MM.1S (cell line): Measurements from ENCODE around the gene TCL1B.

Source experiments
- DNase-seq: peaks from one replicate; pipeline ENCODE4 v3.0.0-alpha.2; 2015
- H2AFZ ChIP-seq: fragments of 300-600 bp; sonication (generic); 2 replicates; pipeline ENCODE4 v1.6.0; 2016; ENCODE audit warnings: antibody characterized with exemption, low read length
- H3F3A ChIP-seq: fragments of 300-600 bp; sonication (generic); 2 replicates; pipeline ENCODE4 v1.6.1; 2016; ENCODE audit warnings: mild to moderate bottlenecking, antibody characterized with exemption, low read length, moderate library complexity, mixed read lengths; ENCODE audit not compliant: insufficient read depth
- H3K27ac ChIP-seq: fragments of 300-600 bp; sonication (generic); 2 replicates; pipeline ENCODE4 v1.5.1; 2016; ENCODE audit warnings: mild to moderate bottlenecking, low read length
- H3K27me3 ChIP-seq: fragments of 300-600 bp; sonication (generic); replicated peaks from 2 replicates; pipeline ENCODE4 v1.6.0; 2016; ENCODE audit warnings: low read length; ENCODE audit not compliant: insufficient read depth
- H3K36me3 ChIP-seq: fragments of 300-600 bp; sonication (generic); replicated peaks from 2 replicates; pipeline ENCODE4 v1.6.1; 2016; ENCODE audit warnings: mild to moderate bottlenecking, low read length, mixed read lengths; ENCODE audit not compliant: insufficient read depth
- H3K4me1 ChIP-seq: fragments of 300-600 bp; sonication (generic); 2 replicates; pipeline ENCODE4 v1.6.1; 2016; ENCODE audit warnings: low read length, mixed read lengths
- H3K4me2 ChIP-seq: fragments of 300-600 bp; sonication (generic); 2 replicates; pipeline ENCODE4 v1.6.0; 2016; ENCODE audit warnings: low read depth, low read length
- H3K4me3 ChIP-seq: fragments of 300-600 bp; sonication (generic); 2 replicates; pipeline ENCODE4 v1.5.1; 2016; ENCODE audit warnings: low read length, mixed read lengths
- H3K79me2 ChIP-seq: fragments of 300-600 bp; sonication (generic); 2 replicates; pipeline ENCODE4 v1.6.1; 2016; ENCODE audit warnings: mixed run types, low read length, mixed read lengths
- H3K9ac ChIP-seq: fragments of 300-600 bp; sonication (generic); 2 replicates; pipeline ENCODE4 v1.6.1; 2016; ENCODE audit warnings: low read length, mixed read lengths
- H3K9me2 ChIP-seq: fragments of 300-600 bp; sonication (generic); replicated peaks from 2 replicates; pipeline ENCODE4 v1.6.1; 2016; ENCODE audit warnings: mild to moderate bottlenecking, low read length, mixed read lengths; ENCODE audit not compliant: insufficient read depth
- H3K9me3 ChIP-seq: fragments of 300-600 bp; sonication (generic); replicated peaks from 2 replicates; pipeline ENCODE4 v1.6.1; 2016; ENCODE audit warnings: mild to moderate bottlenecking, low read length, mixed read lengths; ENCODE audit not compliant: insufficient read depth
- H4K20me1 ChIP-seq: fragments of 300-600 bp; sonication (generic); 2 replicates; pipeline ENCODE4 v1.6.1; 2016; ENCODE audit warnings: mild to moderate bottlenecking, low read length, moderate library complexity, mixed read lengths; ENCODE audit not compliant: insufficient read depth
- EZH2 ChIP-seq: fragments of 300-600 bp; sonication (generic); optimal IDR thresholded peaks from 2 replicates; pipeline ENCODE3; 2017; ENCODE audit warnings: low read depth, mild to moderate bottlenecking, antibody characterized with exemption, low read length, mixed read lengths
- EZH2phosphoT487 ChIP-seq: fragments of 300-600 bp; sonication (generic); IDR thresholded peaks from 2 replicates; pipeline ENCODE4 v1.6.1; 2018; ENCODE audit warnings: antibody characterized with exemption, low read length
- TF ChIP-seq, protein P1 (sequence below): fragments of 300-600 bp; sonication (generic); IDR thresholded peaks from 2 replicates; pipeline ENCODE4 v1.5.1; 2016; ENCODE audit warnings: antibody characterized with exemption, low read length, mixed read lengths

The TCL1B gene

DNA sequence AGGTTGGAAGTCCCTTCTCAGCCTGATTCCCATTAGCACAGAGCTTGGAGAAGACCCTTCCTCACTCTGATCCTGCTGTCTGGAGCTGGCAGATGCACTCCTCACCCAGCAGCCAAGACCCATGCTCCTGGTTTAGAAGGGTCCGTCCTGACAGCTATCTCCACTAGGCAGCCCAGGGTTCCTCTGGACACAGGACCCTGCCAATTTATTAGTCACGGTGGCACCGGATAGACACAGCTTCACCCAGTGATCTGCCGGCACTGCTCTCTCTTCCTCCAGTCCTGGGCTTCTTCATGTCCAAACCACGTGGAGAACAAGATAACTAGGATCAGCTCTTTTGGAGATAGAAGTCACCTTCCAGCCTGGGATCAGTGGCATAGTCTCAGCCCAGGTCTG, 26.2 kb upstream of the TCL1B start:
- Histone ChIP-seq H3K9me2 (no peaks in the 10 kb centered on the region), H3K36me3 (no peaks in the 10 kb centered on the region), H3K4me3 (no peak overlapping the region), H3F3A (peaks cover 25% of the 10 kb centered on the region), H3K9ac (no peak overlapping the region), H3K4me2 (no peak overlapping the region), H3K27me3 (peaks cover 13% of the 10 kb centered on the region), H2AFZ (no peak overlapping the region), H3K27ac (no peak overlapping the region), H4K20me1 (no peaks in the 10 kb centered on the region), H3K9me3 (no peaks in the 10 kb centered on the region), H3K4me1 (peaks cover 5% of the 10 kb centered on the region; the same call in 1 of the 2 replicates), H3K79me2 (no peaks in the 10 kb centered on the region)
- DNase-seq: no peak
- TF ChIP-seq EZH2 (no peak), EZH2phosphoT487 (no peak)
- TF ChIP-seq, protein P1, sequence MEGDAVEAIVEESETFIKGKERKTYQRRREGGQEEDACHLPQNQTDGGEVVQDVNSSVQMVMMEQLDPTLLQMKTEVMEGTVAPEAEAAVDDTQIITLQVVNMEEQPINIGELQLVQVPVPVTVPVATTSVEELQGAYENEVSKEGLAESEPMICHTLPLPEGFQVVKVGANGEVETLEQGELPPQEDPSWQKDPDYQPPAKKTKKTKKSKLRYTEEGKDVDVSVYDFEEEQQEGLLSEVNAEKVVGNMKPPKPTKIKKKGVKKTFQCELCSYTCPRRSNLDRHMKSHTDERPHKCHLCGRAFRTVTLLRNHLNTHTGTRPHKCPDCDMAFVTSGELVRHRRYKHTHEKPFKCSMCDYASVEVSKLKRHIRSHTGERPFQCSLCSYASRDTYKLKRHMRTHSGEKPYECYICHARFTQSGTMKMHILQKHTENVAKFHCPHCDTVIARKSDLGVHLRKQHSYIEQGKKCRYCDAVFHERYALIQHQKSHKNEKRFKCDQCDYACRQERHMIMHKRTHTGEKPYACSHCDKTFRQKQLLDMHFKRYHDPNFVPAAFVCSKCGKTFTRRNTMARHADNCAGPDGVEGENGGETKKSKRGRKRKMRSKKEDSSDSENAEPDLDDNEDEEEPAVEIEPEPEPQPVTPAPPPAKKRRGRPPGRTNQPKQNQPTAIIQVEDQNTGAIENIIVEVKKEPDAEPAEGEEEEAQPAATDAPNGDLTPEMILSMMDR: no peak

DNA sequence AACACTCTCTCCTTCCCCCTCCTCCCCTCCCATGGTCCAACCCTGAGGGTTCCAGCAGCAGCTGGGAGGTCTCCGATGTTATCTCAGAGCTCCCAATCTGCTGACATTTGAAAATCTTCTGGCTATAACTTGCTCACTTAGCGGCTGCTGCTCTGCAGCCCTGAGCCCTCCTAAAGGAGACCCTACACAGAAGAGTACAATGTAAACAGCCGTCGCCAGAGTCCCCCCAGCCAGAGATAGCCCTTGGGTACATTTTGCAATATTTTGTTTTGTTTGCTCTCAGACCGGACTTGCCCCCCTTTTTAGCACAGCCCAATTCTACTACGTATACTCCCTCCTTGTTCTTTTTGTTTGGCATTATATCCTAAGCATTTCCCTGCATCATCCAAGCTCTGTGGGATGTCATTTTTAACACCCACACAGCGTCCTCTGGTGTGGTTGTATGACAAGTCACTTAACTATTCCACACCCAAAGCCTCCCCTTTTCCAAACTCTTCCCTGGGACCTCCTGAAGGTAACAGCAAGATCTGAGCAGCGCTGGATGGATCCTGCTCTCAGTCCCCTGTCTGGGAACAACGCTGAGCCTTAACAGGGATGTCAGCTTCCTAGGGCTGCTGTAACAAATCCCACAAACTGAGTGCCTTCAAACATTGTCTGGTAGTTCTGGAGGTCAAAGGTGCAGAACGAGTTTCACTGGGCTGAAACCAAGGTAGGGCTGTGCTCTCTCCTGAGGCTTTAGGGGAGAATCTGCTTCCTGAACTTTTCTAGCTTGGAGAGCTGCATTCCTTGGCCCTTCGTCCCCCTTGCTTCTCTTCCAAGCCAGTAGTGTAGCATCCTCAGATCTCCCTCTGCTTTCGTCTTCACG, 25.3 kb upstream of the TCL1B start:
- no peaks in the 10 kb centered on the region for H3K9me2 ChIP-seq
- peaks cover 13% of the 10 kb centered on the region for H3K27me3 ChIP-seq
- H3F3A ChIP-seq: peaks cover 25% of the 10 kb centered on the region
- H4K20me1 ChIP-seq: no peaks in the 10 kb centered on the region
- H3K79me2 ChIP-seq: no peaks in the 10 kb centered on the region
- peaks cover 5% of the 10 kb centered on the region; the same call in 1 of the 2 replicates for H3K4me1 ChIP-seq
- no peak overlapping the region for H3K4me3 ChIP-seq
- H3K9me3 ChIP-seq: no peaks in the 10 kb centered on the region
- no peak overlapping the region for H3K9ac ChIP-seq
- no peak overlapping the region for H3K27ac ChIP-seq
- H3K36me3 ChIP-seq: no peaks in the 10 kb centered on the region
- no peak overlapping the region for H2AFZ ChIP-seq
- no peak for DNase-seq
- TF ChIP-seq EZH2 (no peak), EZH2phosphoT487 (no peak)
- TF ChIP-seq, protein P1: no peak
- H3K4me2 ChIP-seq: no peak overlapping the region

DNA sequence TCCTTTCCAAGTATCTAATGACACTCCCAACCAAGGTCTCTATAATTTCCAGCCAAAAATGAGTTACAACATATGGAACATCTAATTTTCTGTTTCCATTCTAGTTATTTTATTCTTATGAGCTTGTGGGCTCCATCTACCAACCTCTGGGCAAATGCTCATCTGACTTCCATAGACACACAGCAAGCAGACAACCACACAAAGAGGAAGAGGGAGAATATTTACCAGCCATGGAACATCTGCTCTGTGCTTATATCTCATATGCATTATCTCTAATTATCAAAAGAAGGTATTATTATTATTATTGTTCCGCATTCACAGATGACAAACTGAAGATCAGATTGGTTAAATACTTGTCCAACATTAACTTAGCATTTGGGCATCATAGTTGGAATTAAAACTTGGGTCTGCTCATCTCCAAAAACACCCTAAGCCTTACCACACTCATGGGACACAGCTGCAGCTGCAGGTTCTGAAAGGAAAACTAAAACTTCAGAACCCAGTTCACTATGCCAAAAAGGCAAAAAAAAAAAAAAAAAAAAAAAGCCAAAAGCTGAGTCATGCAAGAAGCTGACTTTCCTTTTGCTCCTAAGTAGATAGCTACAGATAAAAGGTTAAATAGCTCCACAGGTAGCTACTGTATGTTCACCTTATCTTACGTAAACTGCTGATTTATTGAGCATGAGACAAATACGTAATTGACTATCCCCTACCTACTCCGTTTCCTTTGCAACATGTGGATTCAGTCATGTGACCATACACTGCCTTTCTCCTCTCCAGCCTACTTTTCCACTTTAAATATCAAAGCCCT, 23.6 kb upstream of the TCL1B start:
- Histone ChIP-seq H3K9me3 (no peaks in the 10 kb centered on the region), H3K4me1 (peaks cover 5% of the 10 kb centered on the region; the same call in 1 of the 2 replicates), H3K36me3 (no peaks in the 10 kb centered on the region), H3K79me2 (no peaks in the 10 kb centered on the region), H4K20me1 (no peaks in the 10 kb centered on the region), H3F3A (peaks cover 25% of the 10 kb centered on the region), H3K9ac (peak overlapping the region; percentile 46), H3K4me3 (peak overlapping the region; percentile 62), H3K4me2 (peak overlapping the region; percentile 89), H3K27ac (peak overlapping the region; percentile 65; the same call in 1 of the 2 replicates), H2AFZ (peak overlapping the region; percentile 58), H3K9me2 (no peaks in the 10 kb centered on the region), H3K27me3 (peaks cover 13% of the 10 kb centered on the region)
- no peak for TF ChIP-seq EZH2
- TF ChIP-seq, protein P1: no peak
- DNase-seq: peak; percentile 63
